Hepatocyte (in vitro differentiated cells): ENCODE data around the gene BBS1.

Experiments used
- EZH2 ChIP-seq: fragments of 200-600 bp; sonication (generic); IDR thresholded peaks from 2 replicates; pipeline ENCODE4 v1.6.1; 2016; ENCODE audit warnings: antibody characterized with exemption, mild to moderate bottlenecking, borderline replicate concordance
- EZH2phosphoT487 ChIP-seq: fragments of 200-600 bp; sonication (generic); IDR thresholded peaks from one replicate; pipeline ENCODE4 v1.6.1; 2018; ENCODE audit warnings: antibody characterized with exemption, mild to moderate bottlenecking, low read depth, moderate library complexity; ENCODE audit not compliant: unreplicated experiment, severe bottlenecking
- TF ChIP-seq, protein P1 (sequence below): fragments of 200-600 bp; sonication (generic); IDR thresholded peaks from 2 replicates; pipeline ENCODE4 v1.5.1; 2016; ENCODE audit warnings: antibody characterized with exemption, mild to moderate bottlenecking; ENCODE audit not compliant: poor library complexity

DNA sequence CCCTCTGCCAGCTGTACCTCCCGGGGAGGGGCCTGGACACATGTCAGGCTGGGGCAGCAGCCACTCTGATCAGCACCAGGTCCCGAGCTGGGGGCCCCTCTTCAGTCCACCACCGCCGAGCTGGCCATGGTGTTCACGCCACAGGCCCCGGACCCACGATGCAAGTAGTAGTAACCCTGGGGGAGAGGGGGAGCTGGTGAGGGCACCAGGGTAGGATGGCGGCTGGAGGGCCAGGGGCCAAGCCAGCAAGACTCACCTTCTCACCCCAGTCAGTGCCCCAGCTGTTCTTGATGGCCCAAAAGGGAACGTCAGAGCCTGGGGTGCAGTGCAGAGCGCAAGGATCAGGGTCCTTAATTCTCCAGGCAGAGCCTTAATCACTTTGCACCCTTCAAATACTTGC lies 53.4 kb downstream of the BBS1 start:
- TF ChIP-seq, protein P1, sequence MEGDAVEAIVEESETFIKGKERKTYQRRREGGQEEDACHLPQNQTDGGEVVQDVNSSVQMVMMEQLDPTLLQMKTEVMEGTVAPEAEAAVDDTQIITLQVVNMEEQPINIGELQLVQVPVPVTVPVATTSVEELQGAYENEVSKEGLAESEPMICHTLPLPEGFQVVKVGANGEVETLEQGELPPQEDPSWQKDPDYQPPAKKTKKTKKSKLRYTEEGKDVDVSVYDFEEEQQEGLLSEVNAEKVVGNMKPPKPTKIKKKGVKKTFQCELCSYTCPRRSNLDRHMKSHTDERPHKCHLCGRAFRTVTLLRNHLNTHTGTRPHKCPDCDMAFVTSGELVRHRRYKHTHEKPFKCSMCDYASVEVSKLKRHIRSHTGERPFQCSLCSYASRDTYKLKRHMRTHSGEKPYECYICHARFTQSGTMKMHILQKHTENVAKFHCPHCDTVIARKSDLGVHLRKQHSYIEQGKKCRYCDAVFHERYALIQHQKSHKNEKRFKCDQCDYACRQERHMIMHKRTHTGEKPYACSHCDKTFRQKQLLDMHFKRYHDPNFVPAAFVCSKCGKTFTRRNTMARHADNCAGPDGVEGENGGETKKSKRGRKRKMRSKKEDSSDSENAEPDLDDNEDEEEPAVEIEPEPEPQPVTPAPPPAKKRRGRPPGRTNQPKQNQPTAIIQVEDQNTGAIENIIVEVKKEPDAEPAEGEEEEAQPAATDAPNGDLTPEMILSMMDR: no peak
- no peak for TF ChIP-seq EZH2
- TF ChIP-seq EZH2phosphoT487: no peak
